ENCODE results near the gene ERC2.

Gene ERC2

GRCh38 chr3:56369914-56370313, 98.4 kb downstream of the ERC2 start:
- no peak for DNase-seq (ENCODE audit: low read depth in 2 of 2, low spot score in 1 of 2)

GRCh38 chr3:56368846-56369245, 99.4 kb downstream of the ERC2 start:
- no peak for DNase-seq (ENCODE audit: low read depth in 2 of 2, low spot score in 1 of 2)

GRCh38 chr3:56366641-56367162, 101.6 kb downstream of the ERC2 start:
- DNase-seq (ENCODE audit: low read depth in 2 of 2, low spot score in 1 of 2): no peak

GRCh38 chr3:56365905-56366640, 102.2 kb downstream of the ERC2 start:
- no peak for DNase-seq (ENCODE audit: low read depth in 2 of 2, low spot score in 1 of 2)

- no peak for DNase-seq (ENCODE audit: low read depth in 2 of 2, low spot score in 1 of 2)
Measured at GRCh38 chr3:56364665-56365064, 103.6 kb downstream of the ERC2 start.

- no peak for DNase-seq (ENCODE audit: low read depth in 2 of 2, low spot score in 1 of 2)
Measured at GRCh38 chr3:56363720-56364119, 104.5 kb downstream of the ERC2 start.

GRCh38 chr3:56361731-56362130, 106.5 kb downstream of the ERC2 start:
- DNase-seq (ENCODE audit: low read depth in 2 of 2, low spot score in 1 of 2): no peak

DNA sequence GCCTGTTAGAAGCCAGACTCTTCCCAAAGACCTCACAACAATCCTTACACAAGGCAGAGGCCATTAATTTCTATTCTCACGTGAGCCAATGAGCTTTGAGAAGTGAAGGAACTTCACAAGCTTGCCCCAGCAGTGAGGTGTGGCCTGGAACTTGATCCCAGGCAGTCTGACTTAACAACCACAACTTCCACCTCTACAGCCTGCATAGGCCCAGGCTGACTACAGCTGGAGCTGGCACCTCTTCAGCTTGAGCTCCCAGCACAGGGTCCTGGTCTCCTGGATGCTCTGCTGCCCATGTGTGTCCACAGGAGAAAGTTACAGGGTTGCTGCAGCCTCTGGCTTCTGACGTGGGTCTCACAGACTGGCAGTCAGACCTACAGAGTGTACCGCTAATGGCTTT, 111.0 kb downstream of the ERC2 start:
- no peak for DNase-seq (ENCODE audit: low read depth in 2 of 2, low spot score in 1 of 2)

- DNase-seq (ENCODE audit: low read depth in 2 of 2, low spot score in 1 of 2): no peak
Measured at GRCh38 chr3:56356808-56357207, 111.5 kb downstream of the ERC2 start.

- DNase-seq (ENCODE audit: low read depth in 2 of 2, low spot score in 1 of 2): no peak
Measured at GRCh38 chr3:56355570-56356185, 112.6 kb downstream of the ERC2 start.

DNA sequence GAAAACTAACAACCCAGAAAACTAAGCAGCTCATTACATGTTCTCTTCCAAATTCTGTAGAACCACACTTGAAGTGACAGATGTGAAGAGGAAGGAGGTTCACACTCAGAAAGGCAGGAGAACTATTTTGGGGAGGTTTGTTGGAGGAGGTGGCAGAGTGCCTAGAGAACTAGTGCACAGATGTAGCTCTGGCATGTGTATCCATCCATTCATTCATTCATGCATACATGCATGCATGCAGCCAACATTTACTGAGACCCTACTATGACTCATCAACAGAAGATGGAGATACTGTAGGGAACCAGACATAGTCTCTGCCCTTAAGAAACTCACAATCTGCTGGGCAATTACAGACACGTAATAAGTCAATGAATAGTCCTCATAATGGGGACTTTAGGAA, 116.7 kb downstream of the ERC2 start:
- DNase-seq (ENCODE audit: low read depth in 2 of 2, low spot score in 1 of 2): no peak

GRCh38 chr3:56347219-56347871, 120.9 kb downstream of the ERC2 start:
- DNase-seq (ENCODE audit: low read depth in 2 of 2, low spot score in 1 of 2): no peak

GRCh38 chr3:56342475-56342874, 125.8 kb downstream of the ERC2 start:
- no peak for DNase-seq (ENCODE audit: low read depth in 2 of 2, low spot score in 1 of 2)

- DNase-seq (ENCODE audit: low read depth in 2 of 2, low spot score in 1 of 2): no peak
Measured at GRCh38 chr3:56339671-56340070, 128.6 kb downstream of the ERC2 start.

- DNase-seq (ENCODE audit: low read depth in 2 of 2, low spot score in 1 of 2): no peak
Measured at GRCh38 chr3:56339244-56339643, 129.0 kb downstream of the ERC2 start.

- no peak for DNase-seq (ENCODE audit: low read depth in 2 of 2, low spot score in 1 of 2)
Measured at GRCh38 chr3:56336023-56336422, 132.2 kb downstream of the ERC2 start.

GRCh38 chr3:56324473-56324872, 143.8 kb downstream of the ERC2 start:
- no peak for DNase-seq (ENCODE audit: low read depth in 2 of 2, low spot score in 1 of 2)

- DNase-seq (ENCODE audit: low read depth in 2 of 2, low spot score in 1 of 2): no peak
Measured at GRCh38 chr3:56323986-56324420, 144.3 kb downstream of the ERC2 start.

- DNase-seq (ENCODE audit: low read depth in 2 of 2, low spot score in 1 of 2): no peak
Measured at GRCh38 chr3:56322862-56323261, 145.4 kb downstream of the ERC2 start.

- DNase-seq (ENCODE audit: low read depth in 2 of 2, low spot score in 1 of 2): no peak
Measured at GRCh38 chr3:56321892-56322291, 146.4 kb downstream of the ERC2 start.

DNA sequence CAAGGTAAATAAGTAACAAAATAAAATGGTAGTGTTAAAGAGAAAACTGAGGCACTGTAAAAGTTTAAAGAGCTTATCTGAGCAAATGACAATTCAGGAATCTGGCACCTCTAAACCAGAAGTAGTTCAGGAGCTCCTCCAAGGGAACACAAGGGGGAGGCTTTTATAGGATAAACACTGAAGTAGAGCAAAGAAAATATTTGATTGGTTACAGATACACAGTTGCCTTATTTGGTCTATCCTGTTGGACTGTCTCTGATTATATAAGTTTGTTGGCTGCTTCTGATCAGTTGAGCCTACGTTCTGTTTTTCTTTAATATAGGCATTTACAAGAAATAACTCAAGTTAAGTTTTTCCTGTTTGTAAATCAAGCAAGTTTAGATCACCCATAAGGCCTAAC, 146.9 kb downstream of the ERC2 start:
- no peak for DNase-seq (ENCODE audit: low read depth in 2 of 2, low spot score in 1 of 2)

GRCh38 chr3:56320883-56321282, 147.4 kb downstream of the ERC2 start:
- no peak for DNase-seq (ENCODE audit: low read depth in 2 of 2, low spot score in 1 of 2)

Measured in stimulated activated CD8-positive, alpha-beta memory T cell treated with anti-CD3 and anti-CD28 coated beads, Interleukin-4, amount 100 ng/mL, for 4 hours (primary cell).